SK-N-SH (cell line): ENCODE measurements around the gene SRSF10. TPM values are rescaled to one million over a fixed set of nuclear protein-coding genes. Genes with fewer than 3 reads are reported as not detected.

Experiments used
- CTCF ChIA-PET: fragments of 300-600, 350-600 bp; formaldehyde crosslinking; extraction: SDS; loops from one replicate; lab custom pipeline; 2021; lab: Yijun Ruan, JAX
- POLR2A ChIA-PET: fragments of 350-600 bp; sonication (Branson Sonifier 250); formaldehyde crosslinking; extraction: SDS; loops from one replicate; lab custom pipeline; 2020; ENCODE audit warnings: antibody characterized with exemption, inconsistent platforms; lab: Yijun Ruan, JAX
- DNase-seq: peaks from one replicate; pipeline ENCODE4 v3.0.0; 2012
- H2AFZ ChIP-seq: fragments of 200-600 bp; sonication (generic); 2 replicates; pipeline ENCODE4 v1.8.1; 2016; ENCODE audit warnings: antibody characterized with exemption, mild to moderate bottlenecking, low read depth
- H3F3A ChIP-seq: fragments of 200-600 bp; sonication (generic); replicated peaks from 2 replicates; pipeline ENCODE3; 2016; ENCODE audit warnings: antibody characterized with exemption, mild to moderate bottlenecking; ENCODE audit not compliant: insufficient read depth
- H3K27ac ChIP-seq, 2 experiments: fragments of 200-500 bp in 1 of 2; fragments of 200-600 bp in 1 of 2; sonication (Bioruptor generic) in 1 of 2; sonication (generic), shearing (Covaris generic) in 1 of 2; 2 replicates each; pipeline versions ENCODE4 v1.5.1 to v1.6.1; 2014 to 2016; ENCODE audit warnings: low read depth in 2 of 2, inconsistent platforms in 1 of 2, low read length in 1 of 2, mild to moderate bottlenecking in 1 of 2, mixed read lengths in 1 of 2
- H3K27me3 ChIP-seq: fragments of 200-600 bp; sonication (generic), shearing (Covaris generic); 2 replicates; pipeline ENCODE4 v1.6.1; 2016; ENCODE audit warnings: mixed run types; ENCODE audit not compliant: insufficient read depth
- H3K36me3 ChIP-seq, 2 experiments: fragments of 200-500 bp in 1 of 2; fragments of 200-600 bp in 1 of 2; sonication (Bioruptor generic) in 1 of 2; sonication (generic) in 1 of 2; replicated peaks in 1 of 2; 2 replicates each; pipeline versions ENCODE3 to v1.5.1; 2014 to 2016; ENCODE audit warnings: low read length in 1 of 2, mild to moderate bottlenecking in 1 of 2; ENCODE audit not compliant: insufficient read depth in 2 of 2, control insufficient read depth in 1 of 2
- H3K4me1 ChIP-seq, 2 experiments: fragments of 200-500 bp in 1 of 2; fragments of 200-600 bp in 1 of 2; sonication (Bioruptor generic) in 1 of 2; sonication (generic), shearing (Covaris generic) in 1 of 2; 2 replicates each; pipeline versions ENCODE4 v1.5.1 to v1.6.1; 2014 to 2016; ENCODE audit warnings: low read depth in 1 of 2, low read length in 1 of 2, mixed run types in 1 of 2; ENCODE audit not compliant: insufficient read depth in 2 of 2, control insufficient read depth in 1 of 2
- H3K4me2 ChIP-seq: fragments of 200-600 bp; sonication (generic), shearing (Covaris generic); 2 replicates; pipeline ENCODE4 v1.6.1; 2017; ENCODE audit warnings: mixed run types
- H3K4me3 ChIP-seq, 2 experiments: fragments of 200-500 bp in 1 of 2; fragments of 200-600 bp in 1 of 2; sonication (Bioruptor generic) in 1 of 2; sonication (generic), shearing (Covaris generic) in 1 of 2; 2 replicates each; pipeline versions ENCODE4 v1.5.1 to v1.8.1; 2014 to 2016; ENCODE audit warnings: low read depth in 2 of 2, inconsistent platforms in 1 of 2, low read length in 1 of 2, mild to moderate bottlenecking in 1 of 2, mixed read lengths in 1 of 2, moderate library complexity in 1 of 2
- H3K79me2 ChIP-seq: fragments of 200-600 bp; sonication (generic); 2 replicates; pipeline ENCODE4 v1.8.1; 2017; ENCODE audit warnings: mild to moderate bottlenecking; ENCODE audit not compliant: insufficient read depth
- H3K9ac ChIP-seq: fragments of 200-600 bp; sonication (generic); 2 replicates; pipeline ENCODE4 v1.6.1; 2017; ENCODE audit warnings: mixed run types
- H3K9me2 ChIP-seq: fragments of 200-600 bp; sonication (generic); 2 replicates; pipeline ENCODE4 v1.6.1; 2017; ENCODE audit warnings: mixed run types
- H3K9me3 ChIP-seq: fragments of 200-600 bp; sonication (generic); 2 replicates; pipeline ENCODE4 v1.6.1; 2017; ENCODE audit warnings: mixed run types, mild to moderate bottlenecking, moderate library complexity
- H4K20me1 ChIP-seq: fragments of 200-600 bp; sonication (generic); 2 replicates; pipeline ENCODE4 v1.6.1; 2017; ENCODE audit warnings: mild to moderate bottlenecking, mixed run types; ENCODE audit not compliant: insufficient read depth
- EZH2phosphoT487 ChIP-seq: fragments of 200-600 bp; sonication (generic); IDR thresholded peaks from 2 replicates; pipeline ENCODE4 v1.6.1; 2017; ENCODE audit warnings: low read depth, mixed run types, mild to moderate bottlenecking, antibody characterized with exemption, moderate library complexity, borderline replicate concordance
- GABPA ChIP-seq: IDR thresholded peaks from 2 replicates; pipeline ENCODE4 v1.4.0; 2012; ENCODE audit warnings: low read depth, mild to moderate bottlenecking
- GATA2 ChIP-seq: sonication (generic); formaldehyde crosslinking; IDR thresholded peaks from 2 replicates; pipeline ENCODE4 v1.5.0; 2020; ENCODE audit warnings: mild to moderate bottlenecking, missing genetic modification reagents
- MXI1 ChIP-seq: IDR thresholded peaks from 2 replicates; pipeline ENCODE4 v1.6.1; 2012; ENCODE audit warnings: mild to moderate bottlenecking, low read depth, low read length, improper control_type of control experiment
- NFIC ChIP-seq: IDR thresholded peaks from 2 replicates; pipeline ENCODE4 v1.4.0; 2012; ENCODE audit warnings: borderline replicate concordance
- POLR2AphosphoS5 ChIP-seq: IDR thresholded peaks from 2 replicates; pipeline ENCODE4 v1.6.1; 2012; ENCODE audit warnings: low read depth, low read length
- RFX5 ChIP-seq: IDR thresholded peaks from 2 replicates; pipeline ENCODE4 v1.6.1; 2012; ENCODE audit warnings: mild to moderate bottlenecking, improper control_type of control experiment, low read length
- SMC3 ChIP-seq: IDR thresholded peaks from 2 replicates; pipeline ENCODE4 v1.6.1; 2012; ENCODE audit warnings: low read depth, low read length, improper control_type of control experiment
- TAF1 ChIP-seq: IDR thresholded peaks from 2 replicates; pipeline ENCODE4 v1.6.1; 2012; ENCODE audit warnings: low read depth, mild to moderate bottlenecking, low read length, moderate library complexity, borderline replicate concordance
- TEAD4 ChIP-seq: IDR thresholded peaks from 2 replicates; pipeline ENCODE4 v1.4.0; 2012; ENCODE audit warnings: mild to moderate bottlenecking, borderline replicate concordance; ENCODE audit not compliant: insufficient read depth
- YY1 ChIP-seq: IDR thresholded peaks from 2 replicates; pipeline ENCODE4 v1.4.0; 2012; ENCODE audit warnings: low read depth, mild to moderate bottlenecking
- WGBS: methylation state at CpG from one replicate; pipeline ENCODE4 v1.1.6; 2017; ENCODE audit warnings: low lambda C conversion rate; 5-methylcytosine and 5-hydroxymethylcytosine counted together
- polyA plus RNA-seq, 3 experiments: library from polyadenylated mRNA; depleted of rRNA; stranded (reverse); fragments of >200 nt; gene quantifications; 2 replicates each; pipeline ENCODE4 v1.2.3, GENCODE V29; 2012
- TF ChIP-seq, protein P1 (sequence below): IDR thresholded peaks from 2 replicates; pipeline ENCODE4 v1.4.0; 2012; ENCODE audit warnings: low read depth
- TF ChIP-seq, protein P2 (sequence below): fragments of 200-600 bp; sonication (generic); IDR thresholded peaks from 2 replicates; pipeline ENCODE4 v1.6.1; 2017; ENCODE audit warnings: antibody characterized with exemption, mild to moderate bottlenecking, moderate library complexity
- TF ChIP-seq, protein P3 (sequence below): IDR thresholded peaks from 2 replicates; pipeline ENCODE4 v1.6.1; 2012; ENCODE audit warnings: mild to moderate bottlenecking, low read depth, low read length, moderate library complexity

Gene SRSF10
- polyA plus RNA-seq, 1 of the 3 experiments (the other 2 are of a cell fraction), result 79.8 TPM

DNA sequence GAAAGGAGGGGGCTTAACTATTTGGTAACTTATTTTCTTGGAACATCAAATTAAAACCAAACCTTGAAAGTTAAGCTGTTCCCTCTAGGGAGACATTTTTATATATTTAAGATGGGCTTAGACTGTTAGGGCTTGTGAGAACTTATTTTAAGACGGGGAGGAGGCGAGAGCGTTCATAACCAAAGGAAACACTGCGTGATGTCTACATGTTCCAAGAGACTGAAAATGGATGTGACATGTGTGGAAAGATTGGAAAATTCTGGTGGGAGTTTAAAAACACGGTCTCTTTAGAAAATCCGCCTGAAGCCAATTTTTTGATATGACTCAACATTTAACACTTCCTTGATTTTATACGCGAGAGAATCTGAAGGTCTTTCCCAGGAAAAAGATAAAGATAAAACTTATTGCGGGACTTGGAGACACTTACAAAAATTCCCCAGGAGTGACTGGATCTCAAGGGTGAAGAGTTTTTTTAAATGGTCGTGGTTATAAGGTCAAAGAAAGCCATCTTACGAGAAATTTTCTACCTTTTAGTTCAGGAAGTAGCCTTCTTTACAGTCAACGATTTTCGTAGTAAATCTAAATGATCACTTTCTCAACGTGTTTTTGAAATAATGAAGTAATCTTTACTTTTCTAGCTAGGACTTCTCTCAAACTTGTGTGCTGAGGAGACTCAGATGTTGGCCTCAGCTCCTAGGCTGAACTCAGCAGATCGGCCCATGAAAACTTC is 19.7 kb downstream of the SRSF10 start:
- TF ChIP-seq TEAD4 (no peak), NFIC (no peak), YY1 (no peak), MXI1 (no peak), RFX5 (no peak), TAF1 (no peak), GATA2 (no peak), EZH2phosphoT487 (no peak), POLR2AphosphoS5 (no peak), SMC3 (no peak), GABPA (no peak)
- TF ChIP-seq, protein P1, sequence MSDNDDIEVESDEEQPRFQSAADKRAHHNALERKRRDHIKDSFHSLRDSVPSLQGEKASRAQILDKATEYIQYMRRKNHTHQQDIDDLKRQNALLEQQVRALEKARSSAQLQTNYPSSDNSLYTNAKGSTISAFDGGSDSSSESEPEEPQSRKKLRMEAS, result no peak
- TF ChIP-seq, protein P2, sequence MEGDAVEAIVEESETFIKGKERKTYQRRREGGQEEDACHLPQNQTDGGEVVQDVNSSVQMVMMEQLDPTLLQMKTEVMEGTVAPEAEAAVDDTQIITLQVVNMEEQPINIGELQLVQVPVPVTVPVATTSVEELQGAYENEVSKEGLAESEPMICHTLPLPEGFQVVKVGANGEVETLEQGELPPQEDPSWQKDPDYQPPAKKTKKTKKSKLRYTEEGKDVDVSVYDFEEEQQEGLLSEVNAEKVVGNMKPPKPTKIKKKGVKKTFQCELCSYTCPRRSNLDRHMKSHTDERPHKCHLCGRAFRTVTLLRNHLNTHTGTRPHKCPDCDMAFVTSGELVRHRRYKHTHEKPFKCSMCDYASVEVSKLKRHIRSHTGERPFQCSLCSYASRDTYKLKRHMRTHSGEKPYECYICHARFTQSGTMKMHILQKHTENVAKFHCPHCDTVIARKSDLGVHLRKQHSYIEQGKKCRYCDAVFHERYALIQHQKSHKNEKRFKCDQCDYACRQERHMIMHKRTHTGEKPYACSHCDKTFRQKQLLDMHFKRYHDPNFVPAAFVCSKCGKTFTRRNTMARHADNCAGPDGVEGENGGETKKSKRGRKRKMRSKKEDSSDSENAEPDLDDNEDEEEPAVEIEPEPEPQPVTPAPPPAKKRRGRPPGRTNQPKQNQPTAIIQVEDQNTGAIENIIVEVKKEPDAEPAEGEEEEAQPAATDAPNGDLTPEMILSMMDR, result no peak
- TF ChIP-seq, protein P3, sequence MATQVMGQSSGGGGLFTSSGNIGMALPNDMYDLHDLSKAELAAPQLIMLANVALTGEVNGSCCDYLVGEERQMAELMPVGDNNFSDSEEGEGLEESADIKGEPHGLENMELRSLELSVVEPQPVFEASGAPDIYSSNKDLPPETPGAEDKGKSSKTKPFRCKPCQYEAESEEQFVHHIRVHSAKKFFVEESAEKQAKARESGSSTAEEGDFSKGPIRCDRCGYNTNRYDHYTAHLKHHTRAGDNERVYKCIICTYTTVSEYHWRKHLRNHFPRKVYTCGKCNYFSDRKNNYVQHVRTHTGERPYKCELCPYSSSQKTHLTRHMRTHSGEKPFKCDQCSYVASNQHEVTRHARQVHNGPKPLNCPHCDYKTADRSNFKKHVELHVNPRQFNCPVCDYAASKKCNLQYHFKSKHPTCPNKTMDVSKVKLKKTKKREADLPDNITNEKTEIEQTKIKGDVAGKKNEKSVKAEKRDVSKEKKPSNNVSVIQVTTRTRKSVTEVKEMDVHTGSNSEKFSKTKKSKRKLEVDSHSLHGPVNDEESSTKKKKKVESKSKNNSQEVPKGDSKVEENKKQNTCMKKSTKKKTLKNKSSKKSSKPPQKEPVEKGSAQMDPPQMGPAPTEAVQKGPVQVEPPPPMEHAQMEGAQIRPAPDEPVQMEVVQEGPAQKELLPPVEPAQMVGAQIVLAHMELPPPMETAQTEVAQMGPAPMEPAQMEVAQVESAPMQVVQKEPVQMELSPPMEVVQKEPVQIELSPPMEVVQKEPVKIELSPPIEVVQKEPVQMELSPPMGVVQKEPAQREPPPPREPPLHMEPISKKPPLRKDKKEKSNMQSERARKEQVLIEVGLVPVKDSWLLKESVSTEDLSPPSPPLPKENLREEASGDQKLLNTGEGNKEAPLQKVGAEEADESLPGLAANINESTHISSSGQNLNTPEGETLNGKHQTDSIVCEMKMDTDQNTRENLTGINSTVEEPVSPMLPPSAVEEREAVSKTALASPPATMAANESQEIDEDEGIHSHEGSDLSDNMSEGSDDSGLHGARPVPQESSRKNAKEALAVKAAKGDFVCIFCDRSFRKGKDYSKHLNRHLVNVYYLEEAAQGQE, result no peak
- POLR2A ChIA-PET, result interaction anchor here (0.9 to 1.2 kb wide), 4 partner anchors 13 to 55 kb away, joined by 3 to 4 read pairs (median 4); no protein-coding TSS in a partner anchor
- peak overlapping the region; percentile 95 for H3K9ac ChIP-seq
- H3K27ac ChIP-seq, result peak overlapping the region; percentile 98 to 99
- peaks cover 38 to 40% of the 10 kb centered on the region in 2 experiments for H3K36me3 ChIP-seq
- peaks cover 8 to 9% of the 10 kb centered on the region in 2 experiments; a peak in 3 of 4 replicates for H3K4me1 ChIP-seq
- no peak for DNase-seq
- peak overlapping the region; percentile 84 to 90 for H3K4me3 ChIP-seq
- WGBS, result 2% methylated on average over 15 of the region's 15 CpGs
- H2AFZ ChIP-seq, result no peak overlapping the region
- no peaks in the 10 kb centered on the region for H3K9me2 ChIP-seq
- peaks cover 51% of the 10 kb centered on the region for H3F3A ChIP-seq
- no peaks in the 10 kb centered on the region for H3K9me3 ChIP-seq
- no peaks in the 10 kb centered on the region for H3K27me3 ChIP-seq
- peak overlapping the region; percentile 87 for H3K4me2 ChIP-seq
- peaks cover 19% of the 10 kb centered on the region for H4K20me1 ChIP-seq
- CTCF ChIA-PET, result interaction anchor here (1.0 to 1.4 kb wide), 2 partner anchors 15 to 241 kb away, joined by 3 read pairs; no protein-coding TSS in a partner anchor
- H3K79me2 ChIP-seq, result peaks cover 53% of the 10 kb centered on the region
